Endodermal cell (in vitro differentiated cells): ENCODE data around the gene DPYSL3. TPM values are rescaled to one million over a fixed set of nuclear protein-coding genes. Genes with fewer than 3 reads are reported as not detected.

Experiments
- DNase-seq: peaks from one replicate; pipeline ENCODE4 v3.0.0-alpha.2; 2017
- H3K27ac ChIP-seq: 2 replicates; pipeline ENCODE4 v1.5.1; 2013; ENCODE audit warnings: mild to moderate bottlenecking, low read depth, low read length, moderate library complexity
- H3K27me3 ChIP-seq: 2 replicates; pipeline ENCODE4 v1.6.1; 2013; ENCODE audit warnings: mild to moderate bottlenecking, low read length, moderate library complexity; ENCODE audit not compliant: insufficient read depth, control insufficient read depth, poor library complexity, severe bottlenecking
- H3K36me3 ChIP-seq: 2 replicates; pipeline ENCODE4 v1.7.0; 2013; ENCODE audit warnings: mild to moderate bottlenecking, low read length, moderate library complexity; ENCODE audit not compliant: control insufficient read depth, insufficient read depth
- H3K4me1 ChIP-seq: one replicate; pipeline ENCODE4 v1.7.0; 2013; ENCODE audit warnings: low read length; ENCODE audit not compliant: control insufficient read depth, insufficient read depth
- H3K4me3 ChIP-seq: 2 replicates; pipeline ENCODE4 v1.5.1; 2013; ENCODE audit warnings: mild to moderate bottlenecking, low read length, moderate library complexity
- H3K9ac ChIP-seq: 2 replicates; pipeline ENCODE4 v1.6.1; 2013; ENCODE audit warnings: mild to moderate bottlenecking, low read length, moderate library complexity; ENCODE audit not compliant: poor library complexity, severe bottlenecking; ENCODE audit errors: extremely low read depth
- H3K9me3 ChIP-seq: 2 replicates; pipeline ENCODE4 v1.6.1; 2013; ENCODE audit warnings: mild to moderate bottlenecking, low read length, moderate library complexity; ENCODE audit not compliant: control insufficient read depth
- H3K27ac Mint-ChIP-seq: 2 replicates; pipeline ENCODE4 v1.8.0; 2020; ENCODE audit warnings: mixed read lengths
- H3K27me3 Mint-ChIP-seq: 2 replicates; pipeline ENCODE4 v1.8.0; 2021; ENCODE audit warnings: mild to moderate bottlenecking, mixed read lengths; ENCODE audit not compliant: insufficient read depth
- H3K36me3 Mint-ChIP-seq: 2 replicates; pipeline ENCODE4 v1.8.0; 2020; ENCODE audit warnings: low read depth, mixed read lengths
- H3K4me1 Mint-ChIP-seq: 2 replicates; pipeline ENCODE4 v1.8.0; 2020; ENCODE audit warnings: mixed read lengths
- H3K4me3 Mint-ChIP-seq: 2 replicates; pipeline ENCODE4 v1.8.0; 2020; ENCODE audit warnings: mild to moderate bottlenecking, moderate library complexity, mixed read lengths
- H3K9me3 Mint-ChIP-seq: 2 replicates; pipeline ENCODE4 v1.8.0; 2020; ENCODE audit warnings: mild to moderate bottlenecking, mixed read lengths
- WGBS, 2 experiments: methylation state at CpG; one replicate each; pipeline versions ENCODE4 v1.1.5 to v1.1.7; 2013; ENCODE audit warnings: missing lambda C conversion rate in 2 of 2, mixed read lengths in 1 of 2; ENCODE audit not compliant: insufficient coverage in 1 of 2, insufficient read length in 1 of 2; 5-methylcytosine and 5-hydroxymethylcytosine counted together
- total RNA-seq, 2 donors: library from RNA; stranded (reverse); fragmentation: NEBNext Ultra II Directional in 1 of 2; extraction: Animal tissue kit (Norgen Biotek cat#: 25700) in 1 of 2; gene quantifications; 2 replicates in 1 of 2; 3 replicates in 1 of 2; pipeline ENCODE4 v1.2.1, GENCODE V29; 2021
- TF ChIP-seq, protein P1 (sequence below): fragments of 200-600 bp; sonication (generic); conservative IDR thresholded peaks from 2 replicates; pipeline ENCODE4 v1.5.0; 2021; ENCODE audit warnings: antibody characterized with exemption, mild to moderate bottlenecking

DPYSL3 gene
- total RNA-seq, 2 donors from 2014 or later = 76.3 to 98.6 TPM

DNA sequence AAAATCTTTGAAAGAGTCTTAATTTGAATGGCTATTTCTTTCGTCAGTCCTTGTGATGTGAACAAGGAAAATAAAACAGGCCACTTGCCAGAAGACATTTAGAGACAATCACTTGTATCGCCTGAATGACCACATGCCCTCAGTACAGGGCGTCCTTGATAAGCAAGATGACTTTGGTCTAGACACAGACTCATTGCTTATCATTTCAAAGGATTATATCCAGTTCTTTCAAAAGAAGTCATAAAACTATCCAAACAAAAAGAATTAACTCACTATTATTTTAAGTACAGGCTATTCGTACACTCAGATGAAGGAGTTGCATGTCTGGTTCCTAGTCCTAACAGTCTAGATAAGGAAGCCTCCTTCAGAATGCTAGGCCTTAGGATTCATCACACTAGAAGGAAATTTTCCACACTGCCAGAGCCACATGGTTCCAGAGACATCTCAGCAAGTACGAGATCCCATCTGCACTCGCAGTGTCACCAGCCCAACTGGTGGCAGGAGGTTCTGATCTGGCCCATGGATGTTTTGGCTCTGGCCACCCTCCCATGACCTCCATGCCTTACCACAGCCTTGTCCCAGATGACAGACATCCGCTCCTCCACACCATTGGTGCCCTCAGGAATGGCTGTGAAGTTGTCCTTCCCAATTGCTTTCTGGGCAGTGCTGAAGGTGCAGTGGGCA lies 109.6 kb downstream of the DPYSL3 start:
- Mint-ChIP-seq H3K36me3 (peaks cover 72% of the 10 kb centered on the region), H3K27me3 (no peaks in the 10 kb centered on the region), H3K4me3 (no peak overlapping the region), H3K9me3 (no peaks in the 10 kb centered on the region), H3K27ac (peak overlapping the region; percentile 13), H3K4me1 (peaks cover 7% of the 10 kb centered on the region)
- Histone ChIP-seq H3K27ac (no peak overlapping the region), H3K36me3 (peaks cover 46% of the 10 kb centered on the region), H3K9ac (no peak overlapping the region), H3K4me1 (no peaks in the 10 kb centered on the region), H3K9me3 (no peaks in the 10 kb centered on the region), H3K27me3 (no peaks in the 10 kb centered on the region), H3K4me3 (no peak overlapping the region)
- WGBS, 2 experiments = 93 to 98% methylated on average over 5 to 7 of the region's 7 CpGs
- DNase-seq = no peak
- TF ChIP-seq, protein P1, sequence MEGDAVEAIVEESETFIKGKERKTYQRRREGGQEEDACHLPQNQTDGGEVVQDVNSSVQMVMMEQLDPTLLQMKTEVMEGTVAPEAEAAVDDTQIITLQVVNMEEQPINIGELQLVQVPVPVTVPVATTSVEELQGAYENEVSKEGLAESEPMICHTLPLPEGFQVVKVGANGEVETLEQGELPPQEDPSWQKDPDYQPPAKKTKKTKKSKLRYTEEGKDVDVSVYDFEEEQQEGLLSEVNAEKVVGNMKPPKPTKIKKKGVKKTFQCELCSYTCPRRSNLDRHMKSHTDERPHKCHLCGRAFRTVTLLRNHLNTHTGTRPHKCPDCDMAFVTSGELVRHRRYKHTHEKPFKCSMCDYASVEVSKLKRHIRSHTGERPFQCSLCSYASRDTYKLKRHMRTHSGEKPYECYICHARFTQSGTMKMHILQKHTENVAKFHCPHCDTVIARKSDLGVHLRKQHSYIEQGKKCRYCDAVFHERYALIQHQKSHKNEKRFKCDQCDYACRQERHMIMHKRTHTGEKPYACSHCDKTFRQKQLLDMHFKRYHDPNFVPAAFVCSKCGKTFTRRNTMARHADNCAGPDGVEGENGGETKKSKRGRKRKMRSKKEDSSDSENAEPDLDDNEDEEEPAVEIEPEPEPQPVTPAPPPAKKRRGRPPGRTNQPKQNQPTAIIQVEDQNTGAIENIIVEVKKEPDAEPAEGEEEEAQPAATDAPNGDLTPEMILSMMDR = no peak

GRCh38 chr5:147398860-147399259 lies 111.0 kb downstream of the DPYSL3 start:
- H3K9ac ChIP-seq = no peak overlapping the region
- 96 to 100% methylated on average over 1 to 7 of the region's 9 CpGs for WGBS, 2 experiments
- no peak for DNase-seq
- Mint-ChIP-seq H3K9me3 (no peaks in the 10 kb centered on the region), H3K36me3 (peaks cover 62% of the 10 kb centered on the region), H3K27ac (no peak overlapping the region), H3K27me3 (no peaks in the 10 kb centered on the region), H3K4me1 (peaks cover 19% of the 10 kb centered on the region), H3K4me3 (no peak overlapping the region)
- no peaks in the 10 kb centered on the region for H3K27me3 ChIP-seq
- H3K36me3 ChIP-seq = peaks cover 41% of the 10 kb centered on the region
- TF ChIP-seq, protein P1 = no peak
- no peak overlapping the region for H3K27ac ChIP-seq
- H3K9me3 ChIP-seq = no peaks in the 10 kb centered on the region
- no peak overlapping the region for H3K4me3 ChIP-seq
- H3K4me1 ChIP-seq = peaks cover 6% of the 10 kb centered on the region

DNA sequence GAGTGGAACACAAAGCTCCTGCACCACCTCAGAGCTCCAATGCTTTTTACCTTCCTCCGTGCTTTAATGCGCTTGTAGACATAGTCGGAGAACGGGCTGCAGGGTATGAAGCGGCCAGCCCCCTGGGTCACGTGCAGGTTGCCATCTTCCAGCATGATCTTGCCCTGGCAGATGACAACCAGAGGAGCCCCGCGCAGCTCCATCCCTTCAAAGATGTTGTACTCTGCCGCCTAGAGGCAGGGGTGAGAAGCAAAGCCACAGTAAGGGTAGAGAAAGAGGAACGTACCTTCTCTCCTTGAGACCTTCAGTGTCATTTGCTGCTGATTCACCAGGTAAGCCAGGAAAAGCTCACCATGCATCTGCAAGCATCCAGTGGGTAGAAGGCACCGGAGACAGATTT lies 112.3 kb downstream of the DPYSL3 start:
- no peaks in the 10 kb centered on the region for H3K9me3 ChIP-seq
- Mint-ChIP-seq H3K36me3 (peaks cover 55% of the 10 kb centered on the region), H3K27me3 (no peaks in the 10 kb centered on the region), H3K4me3 (no peak overlapping the region), H3K27ac (no peak overlapping the region), H3K4me1 (peaks cover 32% of the 10 kb centered on the region), H3K9me3 (no peaks in the 10 kb centered on the region)
- TF ChIP-seq, protein P1 = peak; percentile 77
- no peak overlapping the region for H3K9ac ChIP-seq
- H3K27ac ChIP-seq = no peak overlapping the region
- peaks cover 15% of the 10 kb centered on the region for H3K4me1 ChIP-seq
- 92 to 95% methylated on average over 6 to 11 of the region's 11 CpGs for WGBS, 2 experiments
- H3K4me3 ChIP-seq = no peak overlapping the region
- peaks cover 41% of the 10 kb centered on the region for H3K36me3 ChIP-seq
- peak; percentile 81 for DNase-seq
- no peaks in the 10 kb centered on the region for H3K27me3 ChIP-seq
